Endothelial cell of umbilical vein (primary cell): Measurements from ENCODE around the gene UPF2. TPM values are rescaled to one million over a fixed set of nuclear protein-coding genes. Genes with fewer than 3 reads are reported as not detected.

ENCODE experiments used
- BruUV-seq: library from RNA; stranded (reverse); fragments of 400-500 nt; replicated peaks from 2 replicates; lab custom pipeline; 2021; lab: Mats Ljungman, UMichigan
- CTCF ChIA-PET: fragments of 300-600, 350-600 bp; sonication (Branson Sonifier 250); formaldehyde crosslinking; loops from one replicate; lab custom pipeline; 2021; ENCODE audit warnings: antibody characterized with exemption, inconsistent platforms; lab: Charles Lee
- POLR2A ChIA-PET: fragments of 300-600, 350-600 bp; sonication (Branson Sonifier 250); formaldehyde crosslinking; loops from one replicate; lab custom pipeline; 2021; ENCODE audit warnings: antibody characterized with exemption, inconsistent platforms; lab: Charles Lee
- DNase-seq: peaks from one replicate; pipeline ENCODE4 v3.0.0-alpha.2; 2011; ENCODE audit warnings: low read depth, low spot score
- FAIRE-seq: peaks from 2 replicates; lab custom pipeline; 2011; peaks lifted over from hg19 to GRCh38; lab: Jason Lieb, UNC
- H2AFZ ChIP-seq: 2 replicates; pipeline ENCODE4 v1.6.0; 2012; ENCODE audit warnings: low read depth, low read length, control low read depth, inconsistent platforms
- H3K27ac ChIP-seq: 2 replicates; pipeline ENCODE4 v1.5.1; 2011; ENCODE audit warnings: low read depth, mild to moderate bottlenecking, control low read depth, low read length, moderate library complexity; ENCODE audit not compliant: insufficient read depth
- H3K27me3 ChIP-seq, 2 experiments: 2 replicates each; pipeline versions ENCODE4 v1.6.0 to v1.6.1; 2011; ENCODE audit warnings: low read length in 2 of 2, mixed read lengths in 1 of 2; ENCODE audit not compliant: control insufficient read depth in 2 of 2, insufficient read depth in 2 of 2
- H3K36me3 ChIP-seq, 2 experiments: 2 replicates in 1 of 2; 3 replicates in 1 of 2; pipeline ENCODE4 v1.5.1; 2011; ENCODE audit warnings: low read length in 2 of 2, mild to moderate bottlenecking in 1 of 2, moderate library complexity in 1 of 2; ENCODE audit not compliant: control insufficient read depth in 2 of 2, insufficient read depth in 2 of 2; ENCODE audit errors: extremely low read depth in 1 of 2
- H3K4me1 ChIP-seq: 3 replicates; pipeline ENCODE4 v1.5.1; 2011; ENCODE audit warnings: mild to moderate bottlenecking, low read length; ENCODE audit not compliant: control insufficient read depth, insufficient read depth; ENCODE audit errors: extremely low read depth
- H3K4me2 ChIP-seq: 2 replicates; pipeline ENCODE4 v1.6.1; 2011; ENCODE audit warnings: low read length, control low read depth, mixed read lengths; ENCODE audit not compliant: insufficient read depth
- H3K4me3 ChIP-seq, 3 experiments: fragments of 200-600 bp in 1 of 3; sonication (generic), shearing (Covaris generic) in 1 of 3; replicated peaks in 1 of 3; 2 replicates each; pipeline ENCODE4 v1.5.1; 2011 to 2016; ENCODE audit warnings: control low read depth in 3 of 3, low read length in 3 of 3, mild to moderate bottlenecking in 2 of 3, inconsistent platforms in 1 of 3, low read depth in 1 of 3, moderate library complexity in 1 of 3; ENCODE audit not compliant: insufficient read depth in 1 of 3
- H3K79me2 ChIP-seq: 2 replicates; pipeline ENCODE4 v1.6.0; 2012; ENCODE audit warnings: low read length, inconsistent platforms; ENCODE audit not compliant: control insufficient read depth, insufficient read depth
- H3K9ac ChIP-seq: replicated peaks from 2 replicates; pipeline ENCODE3; 2011; ENCODE audit warnings: low read length, control low read depth; ENCODE audit not compliant: insufficient read depth; ENCODE audit errors: extremely low read depth
- H3K9me1 ChIP-seq: replicated peaks from 3 replicates; pipeline ENCODE4 v1.6.0; 2011; ENCODE audit warnings: mild to moderate bottlenecking, low read length; ENCODE audit not compliant: control insufficient read depth, insufficient read depth; ENCODE audit errors: extremely low read depth
- H3K9me3 ChIP-seq: replicated peaks from 2 replicates; pipeline ENCODE4 v1.5.1; 2012; ENCODE audit warnings: low read length, inconsistent platforms; ENCODE audit not compliant: control insufficient read depth, insufficient read depth
- H4K20me1 ChIP-seq: replicated peaks from 2 replicates; pipeline ENCODE3; 2011; ENCODE audit warnings: mild to moderate bottlenecking, low read length; ENCODE audit not compliant: control insufficient read depth, insufficient read depth; ENCODE audit errors: extremely low read depth
- CTCF ChIP-seq, 2 donors: IDR thresholded peaks; 1 replicate in 1 of 2; 2 replicates in 1 of 2; pipeline ENCODE4 v1.5.1; 2011; ENCODE audit warnings: low read length in 2 of 2, mild to moderate bottlenecking in 2 of 2, moderate library complexity in 2 of 2, control low read depth in 1 of 2, inconsistent platforms in 1 of 2, low read depth in 1 of 2; ENCODE audit not compliant: insufficient read depth in 1 of 2; ENCODE audit errors: extremely low read depth in 1 of 2
- EZH2 ChIP-seq: IDR thresholded peaks from 2 replicates; pipeline ENCODE4 v1.6.1; 2012; ENCODE audit warnings: borderline replicate concordance, low read depth, mild to moderate bottlenecking, moderate library complexity, low read length, inconsistent platforms; ENCODE audit not compliant: severe bottlenecking
- FOS ChIP-seq: IDR thresholded peaks from 2 replicates; pipeline ENCODE4 v1.6.1; 2011; ENCODE audit warnings: mild to moderate bottlenecking, low read length, moderate library complexity, borderline replicate concordance; ENCODE audit not compliant: insufficient read depth
- GATA2 ChIP-seq: IDR thresholded peaks from 2 replicates; pipeline ENCODE4 v1.7.0; 2011; ENCODE audit warnings: low read depth, mild to moderate bottlenecking, moderate library complexity, mixed read lengths, low read length; ENCODE audit not compliant: insufficient read length, insufficient read depth
- JUN ChIP-seq: IDR thresholded peaks from 2 replicates; pipeline ENCODE4 v1.6.1; 2011; ENCODE audit warnings: borderline replicate concordance, low read depth; ENCODE audit not compliant: insufficient read length, insufficient read depth
- MAX ChIP-seq: IDR thresholded peaks from 2 replicates; pipeline ENCODE4 v1.6.1; 2011; ENCODE audit not compliant: insufficient read depth, insufficient read length
- MYC ChIP-seq: IDR thresholded peaks from one replicate; pipeline ENCODE4 v1.6.1; 2011; ENCODE audit warnings: mild to moderate bottlenecking, low read depth, low read length
- POLR2A ChIP-seq: IDR thresholded peaks from 2 replicates; pipeline ENCODE4 v1.6.1; 2012; ENCODE audit warnings: low read depth, mild to moderate bottlenecking, control low read depth, low read length
- POLR2AphosphoS5 ChIP-seq: IDR thresholded peaks from 2 replicates; pipeline ENCODE4 v1.6.1; 2012; ENCODE audit warnings: low read depth, mild to moderate bottlenecking, control low read depth, low read length, moderate library complexity; ENCODE audit not compliant: insufficient read depth
- dilution Hi-C: fragments of 300-500 bp; cut with MboI; formaldehyde crosslinking; loops from one replicate; pipeline ENCODE4 v1.15.0; 2019; ENCODE audit warnings: low sequenced_read_pairs; ENCODE audit not compliant: extremely low pct_ligation_motif_present
- intact Hi-C: fragments of 100-400 bp; cut with micrococcal nuclease; formaldehyde crosslinking; loops from one replicate; pipeline ENCODE4 v1.10.0; 2022
- polyA plus RNA-seq, 4 experiments: library from polyadenylated mRNA; depleted of rRNA in 3 of 4; stranded (reverse) in 3 of 4; unstranded in 1 of 4; fragments of >200 nt; gene quantifications; 2 replicates each; pipeline versions ENCODE4 v1.2.1 to v1.2.3, GENCODE V29; 2011 to 2012; ENCODE audit warnings: missing spikeins in 1 of 4
- total RNA-seq: library from RNA; stranded (reverse); gene quantifications from 2 replicates; pipeline ENCODE4 v1.2.3, GENCODE V29; 2021

UPF2 gene
- total and polyA plus RNA-seq, 2 donors (not counting 3 experiments of a cell fraction or from before 2014, with no cell fraction given), result 4.8 to 27.7 TPM

- no peak overlapping the region for H3K9ac ChIP-seq
- ChIA-PET POLR2A (no interaction called here), CTCF (interaction anchor here (1.2 kb wide), 1 partner anchor 89 kb away, joined by 5 read pairs; no protein-coding TSS in a partner anchor)
- TF ChIP-seq FOS, result no peak
- TF ChIP-seq EZH2, result no peak
- no peak for TF ChIP-seq POLR2A
- no peak for TF ChIP-seq GATA2
- TF ChIP-seq POLR2AphosphoS5, result no peak
- no peak for TF ChIP-seq MYC
- no peak for TF ChIP-seq JUN
- no peak for TF ChIP-seq CTCF (IDR thresholded peaks at IDR 0.05; ENCODE audit: extremely low read depth in 1 of 2, insufficient read depth in 1 of 2, low read depth in 1 of 2, low read length in 2 of 2)
- no peak for TF ChIP-seq MAX
- no peaks in the 10 kb centered on the region for H3K9me1 ChIP-seq
- no TSS peak for BruUV-seq
- no peaks in the 10 kb centered on the region for H3K36me3 ChIP-seq
- H3K4me3 ChIP-seq, result no peak overlapping the region
- H2AFZ ChIP-seq, result no peak overlapping the region
- H3K4me1 ChIP-seq, result no peaks in the 10 kb centered on the region
- intact Hi-C loops, result no loop called here
- DNase-seq (no peak), FAIRE-seq (no peak)
- H3K9me3 ChIP-seq, result no peaks in the 10 kb centered on the region
- no peak overlapping the region for H3K27ac ChIP-seq
- H4K20me1 ChIP-seq, result no peaks in the 10 kb centered on the region
- no peak overlapping the region for H3K4me2 ChIP-seq
- dilution Hi-C loops, result no loop called here
- no peaks in the 10 kb centered on the region for H3K79me2 ChIP-seq
- no peaks in the 10 kb centered on the region for H3K27me3 ChIP-seq
Observed at GRCh38 chr10:11908536-11908935, 134.1 kb downstream of the UPF2 start.
